Measurements from ENCODE around the gene PGPEP1. TPM values are rescaled to one million over a fixed set of nuclear protein-coding genes. Genes with fewer than 3 reads are reported as not detected.

Gene PGPEP1
- total and polyA plus RNA-seq, 2 donors (not counting 3 experiments of a cell fraction or from before 2014, with no cell fraction given): 9.9 to 27.2 TPM

GRCh38 chr19:18377026-18377425 lies 36.6 kb downstream of the PGPEP1 start:
- Histone ChIP-seq H3K36me3 (ENCODE audit: control insufficient read depth in 2 of 2, extremely low read depth in 1 of 2, insufficient read depth in 2 of 2, low read length in 2 of 2) (no peaks in the 10 kb centered on the region), H3K9me1 (replicated peaks; ENCODE audit: control insufficient read depth, extremely low read depth, insufficient read depth, low read length) (no peaks in the 10 kb centered on the region), H4K20me1 (replicated peaks; ENCODE audit: control insufficient read depth, extremely low read depth, insufficient read depth, low read length) (no peaks in the 10 kb centered on the region), H3K4me3 (replicated peaks in 1 of 3; ENCODE audit: insufficient read depth in 1 of 3, low read depth in 1 of 3, low read length in 3 of 3) (no peak overlapping the region), H3K79me2 (ENCODE audit: control insufficient read depth, insufficient read depth, low read length) (no peaks in the 10 kb centered on the region), H3K27ac (ENCODE audit: insufficient read depth, low read depth, low read length) (no peak overlapping the region), H3K27me3 (ENCODE audit: control insufficient read depth in 2 of 2, insufficient read depth in 2 of 2, low read length in 2 of 2) (no peaks in the 10 kb centered on the region), H3K9me3 (replicated peaks; ENCODE audit: control insufficient read depth, insufficient read depth, low read length) (no peaks in the 10 kb centered on the region), H3K4me2 (ENCODE audit: insufficient read depth, low read length) (no peak overlapping the region), H3K9ac (replicated peaks; ENCODE audit: extremely low read depth, insufficient read depth, low read length) (no peak overlapping the region), H3K4me1 (ENCODE audit: control insufficient read depth, extremely low read depth, insufficient read depth, low read length) (peaks cover 17% of the 10 kb centered on the region), H2AFZ (ENCODE audit: low read depth, low read length) (no peak overlapping the region)
- CTCF ChIA-PET: interaction anchor here (0.7 to 1.0 kb wide), 2 partner anchors 9 to 88 kb away, joined by 3 to 4 read pairs; partner anchors contain the start of gene GDF15
- BruUV-seq (replicated peaks): no TSS peak
- TF ChIP-seq CTCF (IDR thresholded peaks at IDR 0.05; ENCODE audit: extremely low read depth in 1 of 2, insufficient read depth in 1 of 2, low read depth in 1 of 2, low read length in 2 of 2): no peak
- TF ChIP-seq GATA2 (IDR thresholded peaks at IDR 0.05; ENCODE audit: insufficient read depth, insufficient read length, low read depth, low read length): no peak
- no peak for TF ChIP-seq JUN (IDR thresholded peaks at IDR 0.05; ENCODE audit: borderline replicate concordance, insufficient read depth, insufficient read length, low read depth)
- no peak for TF ChIP-seq POLR2AphosphoS5 (IDR thresholded peaks at IDR 0.05; ENCODE audit: insufficient read depth, low read depth, low read length)
- TF ChIP-seq MYC (IDR thresholded peaks at IDR 0.05; ENCODE audit: low read depth, low read length): no peak
- no peak for TF ChIP-seq FOS (IDR thresholded peaks at IDR 0.05; ENCODE audit: borderline replicate concordance, insufficient read depth, low read length)
- no peak for TF ChIP-seq POLR2A (IDR thresholded peaks at IDR 0.05; ENCODE audit: low read depth, low read length)
- no peak for TF ChIP-seq EZH2 (IDR thresholded peaks at IDR 0.05; ENCODE audit: borderline replicate concordance, low read depth, low read length, severe bottlenecking)
- no peak for TF ChIP-seq MAX (IDR thresholded peaks at IDR 0.05; ENCODE audit: insufficient read depth, insufficient read length)
- intact Hi-C loops (cut with micrococcal nuclease): no loop called here
- no peak for DNase-seq (ENCODE audit: low read depth, low spot score)
- FAIRE-seq: no peak
- POLR2A ChIA-PET: no interaction called here
- dilution Hi-C loops (cut with MboI; ENCODE audit: extremely low pct_ligation_motif_present, low sequenced_read_pairs): no loop called here
